HepG2 (cell line): Measurements from ENCODE around the gene SLC29A3. TPM values are rescaled to one million over a fixed set of nuclear protein-coding genes. Genes with fewer than 3 reads are reported as not detected.
A peak's percentile ranks its signal among the peaks of the same experiment; 100 is the strongest.

Experiments used
- ARHGAP35 ChIP-seq: sonication (generic); formaldehyde crosslinking; IDR thresholded peaks from 2 replicates; pipeline ENCODE4 v1.9.0; 2022; ENCODE audit warnings: mild to moderate bottlenecking, inconsistent platforms, moderate library complexity, missing genetic modification reagents, borderline replicate concordance
- ARNT2 ChIP-seq: sonication (generic); formaldehyde crosslinking; IDR thresholded peaks from 2 replicates; pipeline ENCODE4 v1.8.0; 2022; ENCODE audit warnings: mild to moderate bottlenecking, low read depth, missing genetic modification reagents, moderate library complexity
- IKZF5 ChIP-seq: IDR thresholded peaks from 2 replicates; pipeline ENCODE4 v1.6.1; 2018; ENCODE audit warnings: missing genetic modification reagents, mild to moderate bottlenecking, missing compliant biosample characterization
- MIXL1 ChIP-seq: IDR thresholded peaks from 2 replicates; pipeline ENCODE4 v1.6.1; 2016
- PPARG ChIP-seq: conservative IDR thresholded peaks from 2 replicates; pipeline ENCODE4 v1.6.1; 2016; ENCODE audit warnings: missing biosample characterization, missing genetic modification reagents
- RBM39 ChIP-seq: fragments of 200-400 bp; formaldehyde crosslinking; IDR thresholded peaks from one replicate; pipeline ENCODE4 v1.6.1; 2018; ENCODE audit warnings: antibody characterized with exemption, mild to moderate bottlenecking, low read depth, low read length; ENCODE audit not compliant: poor library complexity, severe bottlenecking
- RERE ChIP-seq: IDR thresholded peaks from 2 replicates; pipeline ENCODE4 v1.6.1; 2016; ENCODE audit warnings: low read depth, missing genetic modification reagents, missing compliant biosample characterization
- SATB2 ChIP-seq: sonication (generic); formaldehyde crosslinking; IDR thresholded peaks from 2 replicates; pipeline ENCODE4 v1.5.0; 2020; ENCODE audit warnings: missing genetic modification reagents
- SKI ChIP-seq: fragments of 450-650 bp; IDR thresholded peaks from one replicate; pipeline ENCODE4 v1.6.1; 2018; ENCODE audit warnings: mild to moderate bottlenecking; ENCODE audit not compliant: partially characterized antibody
- SMARCC2 ChIP-seq: fragments of 450-650 bp; IDR thresholded peaks from 2 replicates; pipeline ENCODE4 v1.6.1; 2017; ENCODE audit warnings: antibody characterized with exemption, mild to moderate bottlenecking
- TARDBP ChIP-seq: sonication (generic); formaldehyde crosslinking; IDR thresholded peaks from 2 replicates; pipeline ENCODE4 v1.8.0; 2022; ENCODE audit warnings: mild to moderate bottlenecking, missing genetic modification reagents
- YEATS2 ChIP-seq: sonication (generic); formaldehyde crosslinking; IDR thresholded peaks from 2 replicates; pipeline ENCODE4 v1.4.0; 2020; ENCODE audit warnings: missing genetic modification reagents, borderline replicate concordance
- ZFP91 ChIP-seq: sonication (generic); formaldehyde crosslinking; IDR thresholded peaks from 2 replicates; pipeline ENCODE4 v1.9.0; 2022; ENCODE audit warnings: missing genetic modification reagents, mild to moderate bottlenecking, borderline replicate concordance
- ZNF138 ChIP-seq: sonication (generic); formaldehyde crosslinking; IDR thresholded peaks from 2 replicates; pipeline ENCODE4 v1.5.0; 2020; ENCODE audit warnings: mild to moderate bottlenecking, low read depth, missing genetic modification reagents
- ZNF274 ChIP-seq: sonication (generic); formaldehyde crosslinking; IDR thresholded peaks from 2 replicates; pipeline ENCODE4 v1.5.1; 2020; ENCODE audit warnings: mild to moderate bottlenecking, missing genetic modification reagents
- ZNF276 ChIP-seq: sonication (generic); formaldehyde crosslinking; IDR thresholded peaks from 2 replicates; pipeline ENCODE4 v1.4.0; 2020; ENCODE audit warnings: mild to moderate bottlenecking, low read depth, missing genetic modification reagents
- ZNF292 ChIP-seq: sonication (generic); formaldehyde crosslinking; IDR thresholded peaks from 2 replicates; pipeline ENCODE4 v1.8.1; 2022; ENCODE audit warnings: mild to moderate bottlenecking, low read depth, missing genetic modification reagents, borderline replicate concordance
- ZNF616 ChIP-seq: sonication (generic); formaldehyde crosslinking; IDR thresholded peaks from 2 replicates; pipeline ENCODE4 v1.5.0; 2020; ENCODE audit warnings: low read depth, mild to moderate bottlenecking, missing genetic modification reagents
- polyA plus RNA-seq, 8 experiments: library from polyadenylated mRNA; depleted of rRNA in 3 of 8; stranded (reverse) in 7 of 8; unstranded in 1 of 8; fragments of >200 nt; fragmentation: Illumina TruSeq in 4 of 8; extraction: Trizol in 4 of 8; gene quantifications; 2 replicates each; pipeline versions ENCODE4 v1.2.1 to v1.2.3, GENCODE V29; 2011 to 2016; ENCODE audit warnings: low read depth in 4 of 8, missing spikeins in 1 of 8, mixed read lengths in 1 of 8; ENCODE audit not compliant: insufficient read depth in 1 of 8
- total RNA-seq, 5 experiments: library from RNA; depleted of rRNA; stranded (reverse); fragments of >200 nt; fragmentation: Illumina TruSeq; extraction: Trizol; gene quantifications; 2 replicates each; pipeline ENCODE4 v1.2.3, GENCODE V29; 2016; ENCODE audit warnings: low read depth in 1 of 5

Gene SLC29A3
- total and polyA plus RNA-seq, 2 of the 13 experiments (the other 11 are each of a cell fraction or from before 2014, with no cell fraction given), result 8.6 to 11.8 TPM

GRCh38 chr10:71347587-71348395 is 28.7 kb downstream of the SLC29A3 start (continued):
- TF ChIP-seq ZNF276 (CRISPR knock-in tag) (0 out of 2 replicates have a peak, but pooled peaks have one; percentile 19), IKZF5 (CRISPR knock-in tag) (peak; percentile 62; the same call in 1 of the 2 replicates), ARNT2 (peak; percentile 68; the same call in 1 of the 2 replicates), YEATS2 (CRISPR knock-in tag) (peak; percentile 51; the same call in 1 of the 2 replicates), RBM39 (peak; percentile 61), ZNF616 (no peak), TARDBP (CRISPR knock-in tag) (peak; percentile 78; the same call in 1 of the 2 replicates), SATB2 (no peak), RERE (CRISPR knock-in tag) (peak; percentile 72; the same call in 1 of the 2 replicates), ZNF138 (CRISPR knock-in tag) (0 out of 2 replicates have a peak, but pooled peaks have one; percentile 9), ZNF292 (CRISPR knock-in tag) (peak; percentile 96), SKI (peak; percentile 66), PPARG (CRISPR knock-in tag) (peak; percentile 77), ZFP91 (CRISPR knock-in tag) (peak; percentile 51; the same call in 1 of the 2 replicates), ARHGAP35 (0 out of 2 replicates have a peak, but pooled peaks have one; percentile 64), SMARCC2 (no peak), ZNF274 (CRISPR knock-in tag) (no peak), MIXL1 (CRISPR knock-in tag) (peak; percentile 87)
